Posterior cingulate gyrus (tissue), 11 donors: ENCODE data around the gene EIF3K.
A peak's percentile ranks its signal among the peaks of the same experiment; 100 is the strongest.
"Not testable (repeated sequence)": the region's sequence is repeated elsewhere in the genome, so short reads cannot be mapped to it uniquely, and the experiment has no call there.

Experiments
- DNase-seq, 10 donors: peaks; one replicate each; pipeline versions ENCODE4 v3.0.0 to v3.0.0-alpha.2; 2020 to 2021; ENCODE audit warnings: mixed read lengths in 3 of 10
- intact Hi-C: fragments of 100-400 bp; cut with DNase I; formaldehyde crosslinking; loops from one replicate; pipeline ENCODE4 v1.15.1; 2023

Gene EIF3K, protein sequence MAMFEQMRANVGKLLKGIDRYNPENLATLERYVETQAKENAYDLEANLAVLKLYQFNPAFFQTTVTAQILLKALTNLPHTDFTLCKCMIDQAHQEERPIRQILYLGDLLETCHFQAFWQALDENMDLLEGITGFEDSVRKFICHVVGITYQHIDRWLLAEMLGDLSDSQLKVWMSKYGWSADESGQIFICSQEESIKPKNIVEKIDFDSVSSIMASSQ

DNA sequence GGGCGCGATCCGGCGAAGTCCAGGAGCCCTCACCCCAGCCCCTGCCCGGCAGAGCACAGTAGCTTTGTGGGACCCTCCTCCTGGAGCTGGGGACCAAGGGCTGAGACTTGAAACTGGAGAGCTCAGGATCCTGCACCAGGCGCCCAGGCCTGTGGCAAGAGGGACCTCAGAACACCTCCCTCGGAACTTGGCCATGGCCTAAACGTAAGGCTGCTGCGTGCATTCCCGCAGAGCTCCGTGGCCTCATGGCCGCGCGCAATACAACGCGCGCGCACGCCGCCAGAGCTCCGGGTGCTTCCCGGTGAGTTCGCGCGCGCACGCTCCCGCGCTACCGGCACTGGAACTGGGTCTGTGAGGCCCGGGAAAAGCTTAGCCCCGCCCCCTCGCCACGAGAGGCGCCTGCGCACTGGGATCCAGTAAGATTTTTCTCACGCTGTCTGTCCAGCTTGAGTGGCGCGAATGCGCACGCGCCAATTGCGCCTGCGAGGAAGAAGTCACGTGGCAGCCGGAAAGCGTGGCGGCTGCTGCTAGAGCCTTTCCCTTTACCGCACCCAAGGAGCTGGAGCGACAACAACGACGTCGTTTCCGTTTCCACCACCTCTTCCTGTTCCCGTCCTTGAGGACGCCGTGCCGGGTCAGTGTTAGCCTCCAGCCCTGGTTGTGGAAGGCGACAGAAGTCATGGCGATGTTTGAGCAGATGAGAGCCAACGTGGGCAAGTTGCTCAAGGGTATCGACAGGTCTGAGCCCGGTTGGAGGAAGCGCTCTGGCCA lies at the start of gene EIF3K:
Gene EIF3K, plus strand, starts transcription at position 599 of the 771 bp plus-strand sequence. Its CDS starts 81 bp downstream, at position 680.
- peak; percentile 96 to 100 (median 98) for DNase-seq
- intact Hi-C loops: loop anchor here (2.0 to 5.0 kb wide), 2 partner anchors 28 to 216 kb away; partner anchors contain the start of genes ACTN4 and FAM98C

DNA sequence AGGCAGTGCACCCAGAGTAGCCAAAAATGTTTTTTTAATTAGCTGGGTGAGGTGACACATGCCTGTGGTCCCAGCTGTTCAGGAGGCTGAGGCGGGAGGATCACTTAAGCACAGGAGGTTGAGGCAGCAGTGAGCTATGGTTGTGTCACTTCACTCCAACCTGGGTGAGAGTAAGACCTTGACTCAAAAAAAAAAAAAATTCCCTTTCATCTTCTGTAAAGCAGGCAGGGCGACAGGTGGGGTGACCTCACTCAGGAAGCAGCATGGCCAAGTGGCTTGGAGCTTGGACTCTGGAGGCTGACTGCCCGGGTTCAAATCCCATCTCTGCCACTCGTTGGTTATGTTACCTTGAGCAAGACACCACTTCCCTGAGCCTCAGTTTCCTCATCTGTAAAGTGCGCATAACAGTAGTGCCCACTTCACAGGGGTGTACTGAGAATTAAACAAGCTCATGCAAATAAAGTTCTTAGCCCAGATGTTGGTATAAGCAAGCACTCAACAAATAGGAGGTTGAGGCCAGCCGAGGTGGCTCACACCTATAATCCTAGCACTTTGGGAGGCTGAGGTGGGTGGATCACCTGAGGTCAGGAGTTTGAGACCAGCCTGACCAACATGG lies 49.5 kb upstream of the EIF3K start:
- DNase-seq: no peak
- intact Hi-C loops: no loop called here

DNA sequence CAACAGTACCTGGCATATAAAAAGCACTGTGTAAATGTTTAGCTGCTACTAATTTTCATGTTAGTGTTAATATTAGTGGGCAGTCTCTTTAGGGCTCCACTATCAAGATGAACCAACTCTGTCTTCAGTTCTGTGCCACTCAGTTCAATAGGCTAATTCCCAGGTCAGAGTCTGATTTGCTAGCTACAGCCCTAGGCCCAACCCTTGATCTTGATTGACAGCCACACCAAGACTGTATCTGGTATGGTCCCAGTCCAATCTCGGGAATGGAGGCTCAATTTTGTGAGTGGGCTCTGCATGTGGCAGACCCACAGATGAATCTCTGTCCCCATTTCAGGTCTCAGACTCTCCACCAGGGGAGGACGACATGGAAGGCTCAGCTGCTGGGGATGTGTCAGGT lies 47.3 kb upstream of the EIF3K start:
- no peak for DNase-seq
- intact Hi-C loops: no loop called here

DNA sequence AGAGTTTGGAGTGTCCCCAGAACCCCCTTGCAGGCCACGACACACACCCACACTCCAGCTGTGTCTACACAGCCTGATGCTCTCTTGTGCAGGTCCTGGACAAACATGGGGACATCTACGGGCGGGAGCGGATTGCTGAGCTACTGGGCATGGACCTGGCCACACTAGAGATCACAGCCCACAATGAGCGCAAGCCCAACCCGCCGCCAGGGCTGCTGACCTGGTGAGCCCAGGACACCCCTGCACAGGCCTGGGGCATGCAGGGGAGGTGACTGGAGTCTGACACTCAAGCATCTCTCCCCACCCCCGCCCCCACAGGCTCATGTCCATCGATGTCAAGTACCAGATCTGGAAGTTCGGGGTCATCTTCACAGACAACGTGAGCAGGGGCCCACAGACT lies 41.2 kb upstream of the EIF3K start:
- intact Hi-C loops: no loop called here
- DNase-seq: no peak

DNA sequence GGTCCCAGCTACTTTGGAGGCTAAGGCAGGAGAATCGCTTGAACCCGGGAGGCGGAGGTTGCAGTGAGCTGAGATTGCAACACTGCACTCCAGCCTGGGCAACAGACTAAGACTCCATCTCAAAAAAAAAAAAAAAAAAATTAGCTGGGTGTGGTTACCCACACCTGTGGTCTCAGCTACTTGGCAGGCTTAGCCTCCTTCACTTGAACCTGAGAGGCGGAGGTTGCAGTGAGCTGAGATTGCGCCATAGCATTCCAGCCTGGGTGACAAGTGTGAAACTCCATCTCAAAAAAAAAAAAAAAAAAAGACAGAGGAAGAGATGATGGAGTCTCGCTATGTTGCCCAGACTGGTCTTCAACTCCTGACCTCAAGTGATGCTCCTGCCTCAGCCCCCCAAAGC lies 39.7 kb upstream of the EIF3K start:
- DNase-seq, intact Hi-C loops: not testable (repeated sequence)

DNA sequence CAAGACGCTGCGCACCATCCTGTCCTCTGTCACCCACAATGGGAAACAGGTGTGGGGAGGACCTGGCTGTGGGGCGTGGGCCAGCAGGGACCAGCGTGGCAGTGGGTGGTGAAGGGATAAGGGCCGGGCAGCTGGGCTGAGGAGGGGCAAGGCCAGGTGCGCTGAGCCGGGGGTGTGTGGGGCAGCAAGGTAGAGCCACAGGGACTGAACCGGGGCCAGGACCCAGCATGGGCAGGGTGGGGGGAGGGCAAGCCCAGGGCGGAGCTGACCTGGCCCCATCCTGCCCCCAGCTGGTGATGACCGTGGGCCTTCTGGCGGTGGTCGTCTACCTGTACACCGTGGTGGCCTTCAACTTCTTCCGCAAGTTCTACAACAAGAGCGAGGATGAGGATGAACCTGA lies 38.9 kb upstream of the EIF3K start:
- intact Hi-C loops: no loop called here
- DNase-seq: no peak

DNA sequence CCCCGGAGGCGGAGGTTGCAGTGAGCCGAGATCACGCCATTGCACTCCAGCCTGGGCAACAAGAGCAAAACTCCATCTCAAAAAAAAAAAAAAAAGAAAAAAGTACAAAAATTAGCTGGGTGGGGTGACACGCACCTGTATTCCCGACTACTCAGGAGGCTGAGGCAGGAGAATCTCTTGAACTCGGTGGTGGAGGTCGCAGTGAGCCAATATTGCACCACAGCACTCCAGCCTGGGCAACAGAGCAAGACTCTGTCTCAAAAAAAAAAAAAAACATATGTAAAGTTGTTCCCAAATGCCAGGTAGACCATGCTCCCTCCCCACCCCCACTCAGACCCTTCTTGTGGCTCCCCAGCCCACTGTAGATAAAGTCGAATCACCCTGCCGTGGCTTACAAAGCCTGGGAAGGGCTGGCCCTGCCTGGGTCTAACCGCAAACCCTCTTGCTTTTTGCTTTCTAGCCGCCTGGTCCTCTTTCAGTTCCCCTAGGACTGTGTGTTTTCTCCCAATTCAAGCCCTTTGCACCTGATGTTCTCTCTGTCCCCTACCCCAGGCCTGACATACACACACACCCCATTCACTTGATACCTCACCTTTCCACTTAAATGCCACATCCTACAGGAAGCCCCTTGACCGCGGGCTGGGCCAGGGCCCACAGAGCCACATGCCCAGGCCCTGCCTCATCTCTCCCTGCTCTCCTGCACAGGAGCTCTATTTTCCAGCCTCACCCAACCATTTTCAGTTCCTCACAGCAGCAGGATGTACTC lies 35.6 kb upstream of the EIF3K start:
- intact Hi-C loops: no loop called here
- DNase-seq: no peak

DNA sequence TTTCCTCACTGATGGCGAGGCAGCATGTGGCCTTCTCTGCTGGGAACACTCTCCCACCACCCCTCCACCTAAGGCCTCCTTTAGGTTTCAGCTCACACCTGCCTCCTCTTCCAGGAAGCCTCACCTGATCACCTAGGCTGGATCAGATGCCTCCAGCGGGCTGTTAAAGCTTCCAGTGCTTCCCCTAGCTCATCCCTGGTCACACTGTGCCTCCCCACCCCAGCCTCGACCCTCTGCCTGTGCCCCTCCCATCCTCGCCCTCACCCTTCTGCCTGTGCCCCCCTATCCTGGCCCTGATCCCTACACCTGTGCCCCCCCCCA lies 35.0 kb upstream of the EIF3K start:
- intact Hi-C loops: no loop called here

DNA sequence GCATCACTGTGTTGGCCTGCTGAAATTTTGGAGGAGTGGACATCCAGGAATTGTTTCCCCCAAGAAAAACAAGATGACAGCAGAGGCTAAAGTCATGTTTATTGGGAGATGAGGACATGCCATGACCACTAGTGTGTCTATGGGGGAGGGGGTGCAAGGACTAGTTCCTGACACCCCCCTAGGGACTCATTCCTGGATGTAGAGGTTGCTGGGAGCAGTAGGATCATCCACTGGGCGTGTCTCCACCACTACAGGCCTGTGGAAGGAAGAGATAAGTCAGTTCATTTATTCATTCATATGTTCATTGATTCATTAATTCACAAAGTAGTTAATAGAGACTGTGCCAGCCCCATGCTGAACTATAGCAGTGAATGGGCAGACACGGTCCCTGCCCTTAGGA lies 31.4 kb upstream of the EIF3K start:
- DNase-seq: no peak
- intact Hi-C loops: no loop called here

More for the DNA sequence above, 35.0 kb upstream of the EIF3K start:
- DNase-seq: no peak

DNA sequence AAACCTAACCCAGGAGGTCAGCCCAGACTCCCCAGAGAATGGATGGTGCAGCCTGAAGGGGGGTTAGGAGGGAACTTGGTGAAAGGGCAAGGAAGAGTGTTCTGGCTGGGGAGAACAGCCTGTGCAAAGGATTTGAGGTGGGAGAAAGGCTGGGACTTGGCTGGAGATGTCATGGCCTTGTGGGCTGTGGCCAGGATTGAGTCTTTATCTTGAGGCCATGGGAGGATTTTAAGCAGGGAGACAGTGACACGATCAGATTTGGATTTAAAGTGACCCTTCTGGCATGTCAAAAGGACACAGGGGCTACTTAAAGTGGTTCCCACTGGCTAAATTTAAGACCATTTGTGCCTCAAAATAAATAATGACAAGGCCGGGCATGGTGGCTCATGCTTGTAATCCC lies 30.9 kb upstream of the EIF3K start:
- intact Hi-C loops: no loop called here
- no peak for DNase-seq

DNA sequence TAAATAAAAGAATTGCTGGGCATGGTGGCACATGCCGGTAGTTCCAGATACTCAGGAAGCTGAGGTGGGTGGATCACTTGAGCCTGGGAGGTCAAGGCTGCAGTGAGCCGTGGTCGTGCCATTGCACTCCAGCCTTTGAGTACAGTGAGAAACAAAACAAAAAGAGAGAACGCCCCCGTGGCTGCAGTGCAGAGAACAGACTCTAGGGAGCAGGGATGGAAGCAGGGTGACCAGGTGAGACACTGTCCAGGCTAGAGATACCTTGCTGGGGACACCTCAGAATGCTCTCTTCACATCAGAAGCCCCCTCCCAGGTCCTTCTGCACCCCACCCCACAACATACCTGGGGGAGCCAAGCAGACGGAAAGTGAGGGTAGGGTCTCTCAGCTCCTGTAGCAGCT lies 26.0 kb upstream of the EIF3K start:
- no peak for DNase-seq
- intact Hi-C loops: no loop called here

DNA sequence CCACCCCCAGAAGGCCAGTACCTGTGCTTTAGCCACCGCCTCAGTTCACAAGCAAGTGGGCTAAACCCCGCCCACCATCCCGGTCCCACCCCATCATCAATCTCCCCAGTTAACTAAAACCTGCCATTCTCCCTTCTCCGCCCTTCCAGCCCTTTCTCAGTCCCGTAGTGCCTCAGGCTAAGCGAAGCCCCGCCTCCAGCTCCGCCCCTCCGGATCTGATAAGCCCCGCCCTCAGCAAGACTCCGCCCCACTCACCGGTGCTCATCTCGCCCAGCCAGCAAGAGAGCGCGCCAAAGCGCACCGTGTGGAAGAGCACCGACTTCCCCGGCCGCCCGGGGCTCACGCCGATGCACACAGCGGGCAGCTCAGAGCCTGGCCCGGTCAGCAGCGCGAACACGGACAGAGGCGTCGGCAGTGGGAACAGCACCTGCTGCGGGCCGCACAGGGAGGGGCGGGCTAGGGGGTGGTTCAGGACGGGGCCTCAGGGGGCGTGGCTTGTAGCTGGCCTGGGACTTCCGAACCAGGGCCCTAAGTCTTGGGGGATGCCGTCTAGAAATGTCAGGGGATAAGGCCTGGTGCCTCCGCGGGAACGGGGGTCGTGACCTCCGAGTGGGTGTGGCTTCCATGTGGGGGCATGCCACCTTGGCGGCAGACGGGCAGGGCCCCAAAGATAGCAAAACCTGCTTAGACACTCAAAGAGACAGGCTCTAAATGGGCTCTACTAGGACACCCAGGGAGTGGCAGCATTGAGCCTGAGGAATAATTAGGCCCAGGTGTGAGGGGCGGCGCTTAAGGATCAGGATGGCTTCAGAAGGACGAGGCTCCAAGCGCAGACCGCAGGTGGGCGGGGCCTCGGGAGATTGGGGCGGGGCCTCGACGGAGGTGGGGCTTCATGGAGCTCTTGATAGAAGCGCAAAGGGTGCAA lies 22.7 kb upstream of the EIF3K start:
- peak in 6 of 10 donors; percentile 27 to 93 (median 58) for DNase-seq
- intact Hi-C loops: no loop called here

DNA sequence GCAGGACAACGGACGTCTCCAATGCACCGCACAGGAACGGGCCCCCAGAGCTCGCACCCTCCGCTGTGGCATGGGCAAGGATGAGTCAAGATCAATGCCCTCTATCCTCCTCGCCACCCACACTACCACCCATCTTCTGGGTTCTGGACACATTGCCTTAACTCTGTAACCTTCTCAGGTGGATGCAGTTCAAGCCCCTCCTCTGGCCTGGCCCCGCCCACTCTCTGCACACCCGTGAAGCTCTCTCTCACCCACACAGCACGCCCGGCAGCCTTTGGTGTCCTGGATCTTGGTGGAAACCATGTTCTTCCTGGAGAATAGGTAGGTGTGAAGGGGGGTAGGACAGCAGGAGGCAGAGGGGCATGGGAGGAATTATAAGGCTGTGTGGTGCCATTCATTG lies 21.9 kb upstream of the EIF3K start:
- intact Hi-C loops: no loop called here
- DNase-seq: no peak

DNA sequence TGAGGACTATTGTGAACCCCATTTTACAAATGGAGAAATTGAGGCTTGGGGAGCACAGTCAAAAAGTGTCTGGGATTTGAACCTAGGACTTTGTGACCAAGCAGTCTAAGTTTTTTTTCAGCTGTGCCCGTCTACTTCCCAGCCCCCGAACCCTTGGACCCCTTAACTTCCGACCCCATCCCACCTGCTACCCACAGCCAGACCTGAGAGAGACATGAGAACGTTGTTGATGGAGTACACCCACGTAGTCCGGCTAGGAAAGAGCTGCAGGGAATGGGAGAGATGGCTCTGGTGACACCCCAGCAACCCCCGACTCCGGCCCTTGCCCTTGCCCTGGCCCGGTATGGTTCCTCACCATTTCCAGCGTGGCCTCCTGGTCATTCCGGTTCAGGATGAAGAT lies 19.3 kb upstream of the EIF3K start:
- intact Hi-C loops: no loop called here
- no peak for DNase-seq

DNA sequence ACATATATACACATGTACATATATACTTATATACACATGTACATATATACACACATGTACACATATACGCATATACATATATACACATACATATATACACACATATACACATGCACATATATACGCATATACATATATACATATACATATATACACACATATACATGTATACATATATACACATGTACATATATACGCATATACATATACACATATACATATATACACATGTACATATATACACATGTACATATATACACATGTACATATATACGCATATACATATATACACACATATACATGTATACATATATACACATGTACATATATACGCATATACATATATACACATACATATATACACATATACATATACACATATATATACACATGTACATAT lies 16.1 kb upstream of the EIF3K start:
- intact Hi-C loops, DNase-seq: not testable (repeated sequence)

DNA sequence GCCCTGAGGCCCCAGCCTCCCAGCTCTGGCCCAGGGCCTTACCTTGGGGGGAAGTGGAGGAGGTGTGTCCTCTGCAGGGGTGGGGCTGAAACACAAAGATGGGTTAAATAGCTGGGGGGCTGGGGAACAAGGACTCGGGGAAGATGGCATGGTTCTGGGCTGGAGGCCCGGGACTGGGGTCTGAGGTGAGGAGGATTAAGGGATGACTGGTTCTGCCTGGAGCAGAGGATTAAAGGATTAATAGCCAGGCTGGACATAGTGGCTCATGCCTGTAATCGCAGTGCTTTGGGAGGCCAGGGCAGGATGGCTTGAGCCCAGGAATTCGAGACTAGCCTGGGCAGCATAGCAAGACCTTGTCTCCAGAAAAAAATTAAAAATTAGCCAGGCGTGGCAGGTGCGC lies 12.9 kb upstream of the EIF3K start:
- intact Hi-C loops: no loop called here
- no peak for DNase-seq

DNA sequence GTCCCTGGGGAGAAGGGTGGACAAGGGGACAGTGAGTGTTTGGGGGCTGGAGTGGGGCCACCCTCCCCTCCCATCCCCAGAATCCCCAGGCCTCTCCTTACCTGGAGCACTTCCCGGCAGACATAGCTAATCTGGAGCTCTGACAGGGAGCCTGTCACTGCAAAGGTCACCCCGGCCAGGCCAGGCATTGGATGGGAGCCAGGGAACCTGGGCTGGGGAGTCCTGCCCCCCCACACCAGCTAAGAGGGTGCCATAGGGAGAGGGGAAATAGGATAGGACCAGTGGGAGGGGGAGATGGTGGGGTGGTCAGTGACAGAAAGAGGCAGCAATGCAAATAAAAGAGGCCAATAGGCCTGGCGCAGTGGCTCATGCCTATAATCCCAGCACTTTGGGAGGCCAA lies 4.7 kb upstream of the EIF3K start:
- DNase-seq: peak in 2 of 10 donors; percentile 17 to 35
- intact Hi-C loops: no loop called here

DNA sequence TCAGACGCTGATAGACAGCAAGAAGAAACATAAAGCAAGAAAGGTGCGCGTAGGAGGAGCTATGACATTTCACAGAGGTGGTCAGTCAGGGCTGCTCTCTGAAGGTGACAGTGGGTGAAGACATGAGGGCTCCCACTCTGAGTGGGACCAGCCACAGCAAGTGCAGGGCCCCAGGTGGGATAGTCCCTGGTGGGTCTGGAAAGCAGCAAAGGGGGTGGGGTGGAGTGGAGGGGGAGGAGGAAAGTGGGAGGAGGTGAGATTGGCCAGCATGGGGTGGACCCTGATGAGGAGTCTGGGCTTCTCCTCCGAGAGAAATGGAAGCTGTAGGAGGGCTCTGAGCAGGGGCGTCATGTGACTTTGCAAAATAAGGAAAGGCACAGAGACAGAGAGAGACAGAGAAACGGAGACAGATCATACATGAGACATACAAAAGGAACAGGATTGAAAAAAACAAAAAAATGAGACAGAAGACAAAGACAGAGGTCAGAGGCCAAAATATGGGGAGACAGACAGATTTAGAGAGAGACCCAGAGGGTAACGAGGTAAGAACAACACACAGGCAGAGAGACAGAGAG lies 3.9 kb upstream of the EIF3K start:
- peak in 2 of 10 donors; percentile 10 to 17 for DNase-seq
- intact Hi-C loops: loop anchor here (5.0 kb wide), 1 partner anchor 213 kb away; the partner anchor contains the start of gene FAM98C

DNA sequence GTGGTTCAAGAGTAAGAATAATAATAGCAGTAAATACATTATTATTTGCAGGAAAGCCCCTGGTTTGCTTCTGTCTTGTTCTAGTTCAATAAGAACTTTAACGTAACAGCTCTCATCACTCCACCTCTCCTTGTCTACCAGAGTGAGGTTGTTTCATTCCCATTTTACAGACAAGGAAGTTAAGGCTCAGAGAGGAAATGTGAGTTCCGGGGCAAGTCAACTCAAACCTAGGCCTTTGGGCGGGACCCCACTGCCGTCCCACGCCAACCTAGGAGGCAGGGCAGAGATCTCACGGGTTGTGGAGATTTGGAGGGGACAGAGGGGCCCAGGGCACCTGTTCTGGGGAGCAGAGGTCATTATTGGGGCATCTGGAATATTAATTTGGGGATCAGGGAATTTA lies 2.7 kb upstream of the EIF3K start:
- DNase-seq: no peak
- intact Hi-C loops: loop anchor here (5.0 kb wide), 1 partner anchor 214 kb away; the partner anchor contains the start of gene FAM98C
